GM21367 (cell line): Measurements from ENCODE around the gene PANX3.
"Not testable (repeated sequence)": the region's sequence is repeated elsewhere in the genome, so short reads cannot be mapped to it uniquely, and the experiment has no call there.

Source experiments
- ATAC-seq: cut with Tn5 transposase; IDR thresholded peaks from one replicate; pipeline ENCODE4 v1.9.1; 2021; ENCODE audit not compliant: unreplicated experiment

PANX3 gene

GRCh38 chr11:124611064-124611463 lies at the start of gene PANX3:
Gene PANX3 (plus strand): TSS chr11:124611428. CDS start chr11:124611557, 129 bp downstream.
- no peak for ATAC-seq

GRCh38 chr11:124569697-124570096 lies 41.5 kb upstream of the PANX3 start, which contains the start of gene OR8A1:
Gene OR8A1 (plus strand): TSS chr11:124569997. CDS start chr11:124570120, 123 bp downstream.
- ATAC-seq, result no peak

GRCh38 chr11:124570160-124570559 lies 41.1 kb upstream of the PANX3 start:
- no peak for ATAC-seq

GRCh38 chr11:124577716-124578427 lies 33.4 kb upstream of the PANX3 start:
- ATAC-seq, result no peak

GRCh38 chr11:124578761-124579160 lies 32.5 kb upstream of the PANX3 start:
- ATAC-seq, result no peak

- ATAC-seq, result no peak
Observed at GRCh38 chr11:124581817-124582216, 29.4 kb upstream of the PANX3 start.

GRCh38 chr11:124582565-124582964 lies 28.7 kb upstream of the PANX3 start:
- ATAC-seq, result no peak

- no peak for ATAC-seq
Observed at GRCh38 chr11:124583781-124584180, 27.4 kb upstream of the PANX3 start.

- no peak for ATAC-seq
Observed at GRCh38 chr11:124584681-124585372, 26.4 kb upstream of the PANX3 start.

- peak; percentile 77 for ATAC-seq
Observed at GRCh38 chr11:124586238-124586860, 24.9 kb upstream of the PANX3 start.

GRCh38 chr11:124591430-124591829 lies 19.8 kb upstream of the PANX3 start:
- no peak for ATAC-seq

- no peak for ATAC-seq
Observed at GRCh38 chr11:124592627-124593026, 18.6 kb upstream of the PANX3 start.

- no peak for ATAC-seq
Observed at GRCh38 chr11:124595302-124595701, 15.9 kb upstream of the PANX3 start.

- no peak for ATAC-seq
Observed at GRCh38 chr11:124597626-124598025, 13.6 kb upstream of the PANX3 start.

- ATAC-seq, result no peak
Observed at GRCh38 chr11:124600621-124601320, 10.5 kb upstream of the PANX3 start.

- ATAC-seq, result no peak
Observed at GRCh38 chr11:124602193-124602592, 9.0 kb upstream of the PANX3 start.

- ATAC-seq, result not testable (repeated sequence)
Observed at GRCh38 chr11:124602723-124603122, 8.5 kb upstream of the PANX3 start.

GRCh38 chr11:124605719-124606118 lies 5.5 kb upstream of the PANX3 start:
- ATAC-seq, result no peak

GRCh38 chr11:124608147-124608546 lies 3.1 kb upstream of the PANX3 start:
- no peak for ATAC-seq

GRCh38 chr11:124610295-124610694 lies 933 bp upstream of the PANX3 start:
- ATAC-seq, result no peak

GRCh38 chr11:124612045-124612444 lies 817 bp downstream of the PANX3 start:
- no peak for ATAC-seq
